ENCODE measurements around the gene THAP3.
A peak's percentile ranks its signal among the peaks of the same experiment; 100 is the strongest.

Gene THAP3

GRCh38 chr1:6624710-6625583 lies at the start of gene THAP3:
Gene THAP3, plus strand, starts transcription at chr1:6624868. Its CDS starts 351 bp downstream, at chr1:6625219.
- ATAC-seq, result peak; percentile 95 to 97

GRCh38 chr1:6577831-6578525 lies 46.7 kb upstream of the THAP3 start:
- ATAC-seq, result no peak

GRCh38 chr1:6578624-6579373 lies 45.9 kb upstream of the THAP3 start:
- ATAC-seq, result no peak

- ATAC-seq, result peak; percentile 99
These were observed 45.1 kb upstream of the THAP3 start, which contains the start of gene ZBTB48 for GRCh38 chr1:6579374-6580118. Gene ZBTB48, plus strand, starts transcription at chr1:6579994. Its CDS starts 616 bp downstream, at chr1:6580610.

- peak in 1 of 2 donors; percentile 1 for ATAC-seq
These were observed 44.5 kb upstream of the THAP3 start for GRCh38 chr1:6580119-6580592.

GRCh38 chr1:6580593-6581409 lies 43.9 kb upstream of the THAP3 start:
- ATAC-seq, result no peak

GRCh38 chr1:6581561-6582305 lies 42.9 kb upstream of the THAP3 start:
- no peak for ATAC-seq

GRCh38 chr1:6582370-6582769 lies 42.3 kb upstream of the THAP3 start:
- no peak for ATAC-seq

GRCh38 chr1:6584126-6585080 lies 40.3 kb upstream of the THAP3 start:
- no peak for ATAC-seq

GRCh38 chr1:6585081-6585722 lies 39.5 kb upstream of the THAP3 start:
- no peak for ATAC-seq

- no peak for ATAC-seq
These were observed 38.8 kb upstream of the THAP3 start for GRCh38 chr1:6585841-6586240.

- ATAC-seq, result no peak
These were observed 38.3 kb upstream of the THAP3 start for GRCh38 chr1:6586404-6586816.

- no peak for ATAC-seq
These were observed 37.2 kb upstream of the THAP3 start for GRCh38 chr1:6587261-6588005.

- ATAC-seq, result no peak
These were observed 36.4 kb upstream of the THAP3 start for GRCh38 chr1:6588128-6588892.

- no peak for ATAC-seq
These were observed 35.7 kb upstream of the THAP3 start for GRCh38 chr1:6588893-6589520.

- ATAC-seq, result no peak
These were observed 34.6 kb upstream of the THAP3 start for GRCh38 chr1:6590046-6590445.

- ATAC-seq, result no peak
These were observed 33.4 kb upstream of the THAP3 start for GRCh38 chr1:6591222-6591621.

All from activated CD4-positive, CD25-positive, alpha-beta regulatory T cell treated with anti-CD3 and anti-CD28 coated beads, Interleukin-2, amount 50 U/mL, for 24 hours (primary cell).